ENCODE results near the gene HAUS6.
"Not testable (repeated sequence)": the region's sequence is repeated elsewhere in the genome, so short reads cannot be mapped to it uniquely, and the experiment has no call there.

DNA sequence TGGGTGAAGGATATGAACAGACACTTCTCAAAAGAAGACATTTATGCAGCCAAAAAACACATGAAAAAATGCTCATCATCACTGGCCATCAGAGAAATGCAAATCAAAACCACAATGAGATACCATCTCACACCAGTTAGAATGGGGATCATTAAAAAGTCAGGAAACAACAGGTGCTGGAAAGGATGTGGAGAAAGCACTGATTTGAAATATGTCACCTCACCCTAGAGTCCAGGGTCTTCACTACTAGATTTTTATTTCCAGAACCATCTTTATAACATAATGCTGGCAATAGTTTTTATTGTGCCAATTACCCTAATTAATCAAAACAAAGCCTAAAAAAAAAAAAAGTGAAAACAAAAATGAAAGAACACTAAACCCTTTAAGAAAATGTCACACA, 5.3 kb downstream of the HAUS6 start:
- TF ChIP-seq, protein P1, sequence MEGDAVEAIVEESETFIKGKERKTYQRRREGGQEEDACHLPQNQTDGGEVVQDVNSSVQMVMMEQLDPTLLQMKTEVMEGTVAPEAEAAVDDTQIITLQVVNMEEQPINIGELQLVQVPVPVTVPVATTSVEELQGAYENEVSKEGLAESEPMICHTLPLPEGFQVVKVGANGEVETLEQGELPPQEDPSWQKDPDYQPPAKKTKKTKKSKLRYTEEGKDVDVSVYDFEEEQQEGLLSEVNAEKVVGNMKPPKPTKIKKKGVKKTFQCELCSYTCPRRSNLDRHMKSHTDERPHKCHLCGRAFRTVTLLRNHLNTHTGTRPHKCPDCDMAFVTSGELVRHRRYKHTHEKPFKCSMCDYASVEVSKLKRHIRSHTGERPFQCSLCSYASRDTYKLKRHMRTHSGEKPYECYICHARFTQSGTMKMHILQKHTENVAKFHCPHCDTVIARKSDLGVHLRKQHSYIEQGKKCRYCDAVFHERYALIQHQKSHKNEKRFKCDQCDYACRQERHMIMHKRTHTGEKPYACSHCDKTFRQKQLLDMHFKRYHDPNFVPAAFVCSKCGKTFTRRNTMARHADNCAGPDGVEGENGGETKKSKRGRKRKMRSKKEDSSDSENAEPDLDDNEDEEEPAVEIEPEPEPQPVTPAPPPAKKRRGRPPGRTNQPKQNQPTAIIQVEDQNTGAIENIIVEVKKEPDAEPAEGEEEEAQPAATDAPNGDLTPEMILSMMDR (IDR thresholded peaks at IDR 0.05 in 8 of 11, conservative IDR thresholded peaks at IDR 0.05 in 3 of 11), result not testable (repeated sequence)
- TF ChIP-seq POLR2AphosphoS5 (IDR thresholded peaks at IDR 0.05), result not testable (repeated sequence)

Data from spleen (tissue), 7 donors.